ENCODE measurements around the gene NAA25.

GRCh38 chr12:111995782-111996480 lies 112.7 kb downstream of the NAA25 start:
- TF ChIP-seq POLR2A (IDR thresholded peaks at IDR 0.05) (no peak), CTCF (IDR thresholded peaks at IDR 0.05) (no peak)

Data from lower leg skin (tissue), 3 donors.